Measurements from ENCODE around the gene CNN2. TPM values are rescaled to one million over a fixed set of nuclear protein-coding genes. Genes with fewer than 3 reads are reported as not detected.

Gene CNN2
- total RNA-seq, 4 donors from 2014 or later, result 60.7 to 88.2 (median 82.2) TPM

- Histone ChIP-seq H3K9me3 (no peaks in the 10 kb centered on the region), H3K27ac (peak overlapping the region in 1 of 3 donors; percentile 30), H3K4me3 (replicated peaks in 1 of 3) (peak overlapping the region in 1 of 3 donors; percentile 3), H3K27me3 (no peaks in the 10 kb centered on the region), H3K4me1 (peaks cover 10 to 20% of the 10 kb centered on the region in 2 donors), H3K36me3 (peaks cover 0 to 9% of the 10 kb centered on the region in 2 donors)
- 2 to 3% methylated on average over 16 to 17 of the region's 46 CpGs for WGBS, 2 donors
- TF ChIP-seq POLR2A (IDR thresholded peaks at IDR 0.05), result no peak
- TF ChIP-seq CTCF (IDR thresholded peaks at IDR 0.05), result peak; percentile 19 to 99 (median 91)
- peak; percentile 63 to 66 for DNase-seq
- intact Hi-C loops (cut with DNase I), result loop anchor here (2.0 to 5.0 kb wide), 3 partner anchors 62 to 210 kb away; no protein-coding TSS in a partner anchor
Measured at GRCh38 chr19:982567-983170, 43.7 kb upstream of the CNN2 start.

GRCh38 chr19:984165-984967 is 42.0 kb upstream of the CNN2 start, which contains the start of gene WDR18:
TSS of gene WDR18 (plus strand) at chr19:984345. CDS start at chr19:984354, 9 bp downstream.
- H3K9me3 ChIP-seq, result no peaks in the 10 kb centered on the region
- H3K27me3 ChIP-seq, result no peaks in the 10 kb centered on the region
- WGBS, 2 donors, result 0 to 2% methylated on average over 18 to 30 of the region's 78 CpGs
- intact Hi-C loops (cut with DNase I), result loop anchor here (5.0 kb wide), 2 partner anchors 122 to 212 kb away; no protein-coding TSS in a partner anchor
- H3K36me3 ChIP-seq, result peaks cover 0 to 9% of the 10 kb centered on the region in 2 donors
- H3K27ac ChIP-seq, result peak within 1 kb of the TSS; percentile 77 to 87 (median 82)
- TF ChIP-seq CTCF (IDR thresholded peaks at IDR 0.05), result peak in 3 of 6 experiments; percentile 30 to 40 (median 37)
- peak in 1 of 2 donors; percentile 70 for TF ChIP-seq POLR2A (IDR thresholded peaks at IDR 0.05)
- DNase-seq, result peak; percentile 94 to 96
- peaks cover 10 to 20% of the 10 kb centered on the region in 2 donors for H3K4me1 ChIP-seq
- peak within 1 kb of the TSS; percentile 51 to 98 (median 97) for H3K4me3 ChIP-seq (replicated peaks in 1 of 3)

DNA sequence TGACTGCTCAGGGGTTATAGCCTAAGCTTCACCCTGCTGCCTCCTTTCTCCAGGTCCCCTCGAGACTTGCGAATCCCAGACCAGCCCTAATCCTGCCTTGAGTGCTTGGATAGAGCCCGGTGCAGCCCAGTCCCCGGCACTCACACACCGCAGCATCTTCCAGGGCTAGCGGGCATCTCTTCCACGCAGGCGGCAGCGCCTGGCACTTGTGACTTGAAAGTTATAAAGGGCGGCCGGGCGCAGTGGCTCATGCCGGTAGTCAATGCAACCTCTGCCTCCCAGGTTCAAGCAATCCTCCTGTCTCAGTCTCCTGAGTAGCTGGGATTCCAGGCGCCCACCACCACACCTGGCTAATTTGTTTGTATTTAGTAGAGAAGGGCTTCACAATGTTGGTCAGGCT is 40.3 kb upstream of the CNN2 start:
- H3K9me3 ChIP-seq, result no peaks in the 10 kb centered on the region
- TF ChIP-seq POLR2A (IDR thresholded peaks at IDR 0.05) (no peak), CTCF (IDR thresholded peaks at IDR 0.05) (no peak)
- peaks cover 10 to 18% of the 10 kb centered on the region in 2 donors for H3K36me3 ChIP-seq
- H3K4me1 ChIP-seq, result peaks cover 10 to 20% of the 10 kb centered on the region in 2 donors
- H3K27ac ChIP-seq, result no peak overlapping the region
- no peaks in the 10 kb centered on the region for H3K27me3 ChIP-seq
- WGBS, 2 donors, result 89 to 93% methylated on average over 6 to 12 of the region's 14 CpGs
- no peak for DNase-seq
- intact Hi-C loops (cut with DNase I), result no loop called here
- no peak overlapping the region for H3K4me3 ChIP-seq (replicated peaks in 1 of 3)

- H3K4me3 ChIP-seq (replicated peaks in 1 of 3), result no peak overlapping the region
- intact Hi-C loops (cut with DNase I), result no loop called here
- H3K4me1 ChIP-seq, result peaks cover 10 to 12% of the 10 kb centered on the region in 2 donors
- no peak overlapping the region for H3K27ac ChIP-seq
- no peak for TF ChIP-seq CTCF (IDR thresholded peaks at IDR 0.05)
- TF ChIP-seq POLR2A (IDR thresholded peaks at IDR 0.05), result no peak
- H3K9me3 ChIP-seq, result no peaks in the 10 kb centered on the region
- no peaks in the 10 kb centered on the region for H3K27me3 ChIP-seq
- no peak for DNase-seq
- H3K36me3 ChIP-seq, result peaks cover 14 to 28% of the 10 kb centered on the region in 2 donors
- 70 to 94% methylated on average over 7 to 12 of the region's 14 CpGs for WGBS, 2 donors
Measured at GRCh38 chr19:988081-988480, 38.3 kb upstream of the CNN2 start.

All from thyroid gland (tissue), 4 donors.